ENCODE results near the gene CD86.

The CD86 gene

DNA sequence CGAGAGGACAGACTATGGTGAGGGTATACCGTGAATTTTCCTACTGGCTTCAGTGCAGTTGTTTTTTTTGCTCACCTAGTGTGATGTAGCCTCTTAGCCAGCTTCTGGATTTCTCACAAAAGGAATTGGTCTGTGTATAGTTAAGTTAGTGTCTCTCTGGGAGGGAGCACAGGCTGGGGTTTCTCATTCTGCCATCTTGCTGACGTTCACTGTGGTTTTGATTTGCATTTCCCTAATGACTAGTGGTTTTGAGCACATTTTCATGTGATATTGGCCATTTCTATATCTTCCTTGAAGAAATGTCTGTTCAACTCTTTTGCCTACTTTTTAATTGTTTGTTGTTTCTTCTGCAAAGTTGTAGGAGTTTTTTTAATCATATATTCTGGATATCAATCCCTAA, 2.2 kb upstream of the CD86 start:
- no peak overlapping the region for H3K4me3 ChIP-seq (ENCODE audit: low read depth, low read length)
- DNase-seq (ENCODE audit: low read depth) = no peak

DNA sequence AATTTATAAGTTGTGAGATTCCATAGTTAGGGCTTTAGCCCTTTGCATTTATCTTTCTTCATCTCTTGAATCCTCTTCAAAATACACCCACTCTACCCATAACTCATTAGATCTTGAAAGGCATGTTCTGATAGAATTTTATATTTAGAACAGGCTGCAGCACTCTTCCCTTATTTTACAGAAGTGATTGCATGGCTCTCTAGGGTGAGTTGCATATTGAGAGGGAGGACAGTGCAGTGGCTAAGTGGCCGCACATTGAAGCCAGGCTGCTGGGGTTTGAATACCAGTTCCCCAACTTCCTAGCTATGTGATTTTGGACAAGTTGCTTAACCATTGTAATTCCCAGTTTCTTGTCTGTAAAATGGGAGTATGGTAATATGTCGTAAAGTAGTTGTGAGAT, 2.5 kb downstream of the CD86 start:
- DNase-seq (ENCODE audit: low read depth) = no peak
- no peak overlapping the region for H3K4me3 ChIP-seq (ENCODE audit: low read depth, low read length)

DNA sequence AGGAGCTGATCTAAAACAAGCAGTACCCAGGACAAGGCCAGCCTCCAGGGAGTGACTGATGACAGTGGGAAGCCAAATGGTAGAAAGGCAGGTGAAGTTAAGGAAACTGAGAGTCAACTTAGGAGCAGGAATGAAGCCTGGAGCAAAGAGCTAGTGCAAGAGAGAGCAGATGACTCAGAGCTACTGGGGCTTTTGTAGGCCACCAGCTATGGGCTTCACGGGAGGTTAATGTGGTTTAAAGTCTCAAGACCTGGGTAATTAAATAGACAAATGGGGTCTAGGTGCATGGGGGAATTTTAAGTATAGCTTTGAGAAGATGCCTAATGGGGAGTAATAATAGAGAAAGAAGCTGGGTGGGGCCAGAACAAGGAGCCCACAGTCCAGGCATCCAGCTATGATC, 3.1 kb downstream of the CD86 start:
- DNase-seq (ENCODE audit: low read depth) = no peak
- H3K4me3 ChIP-seq (ENCODE audit: low read depth, low read length) = no peak overlapping the region

DNA sequence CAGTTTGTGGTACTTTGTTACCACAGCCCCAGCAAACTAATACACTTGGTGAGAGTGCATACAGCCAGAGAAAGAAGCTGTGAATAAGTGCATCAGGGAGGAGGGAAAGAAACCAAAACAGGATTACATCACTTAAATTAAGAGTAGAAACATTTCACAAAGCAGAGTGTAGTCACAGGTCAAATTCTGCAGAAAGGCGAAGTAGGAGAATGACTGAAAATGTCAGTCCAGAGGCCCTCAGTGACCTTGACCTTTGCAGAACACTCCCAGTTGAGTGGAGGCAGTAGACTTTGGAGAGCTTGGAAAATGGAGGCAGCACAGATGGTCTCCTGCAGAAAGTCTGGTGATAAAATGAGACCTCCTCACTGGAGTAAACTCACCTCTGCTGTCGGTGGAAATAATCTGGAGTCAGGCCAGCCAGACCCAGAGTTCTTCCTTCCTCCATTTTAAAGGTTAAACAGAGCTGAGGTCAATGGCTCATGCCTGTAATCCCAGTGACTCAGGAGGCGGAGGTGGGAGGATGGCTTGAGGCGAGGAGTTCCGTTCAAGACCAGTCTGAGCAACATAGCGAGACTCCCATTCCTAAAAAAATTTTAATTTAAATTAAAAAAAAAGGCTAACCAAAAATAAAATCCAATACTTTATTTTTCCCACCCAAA, 5.0 kb downstream of the CD86 start:
- no peak overlapping the region for H3K4me3 ChIP-seq (ENCODE audit: low read depth, low read length)
- no peak for DNase-seq (ENCODE audit: low read depth)

DNA sequence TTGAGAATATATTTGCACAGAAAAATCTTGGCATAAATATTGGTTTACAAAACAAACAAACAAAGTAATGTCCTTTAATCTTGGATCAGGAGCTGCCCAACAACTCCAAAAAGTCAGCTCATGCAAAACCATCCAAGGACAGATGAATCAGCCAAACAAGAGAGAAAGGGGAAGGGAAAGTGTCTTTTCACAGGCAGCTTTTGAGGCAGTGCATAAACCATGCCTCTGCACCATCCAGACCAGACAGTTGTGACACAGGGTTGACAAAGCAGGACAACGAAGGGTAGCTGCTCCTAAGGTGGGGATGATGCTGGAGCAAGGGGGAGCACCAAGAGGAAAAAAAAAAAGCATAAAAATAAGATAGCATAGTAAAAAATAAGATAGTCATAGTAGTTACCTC, 8.7 kb downstream of the CD86 start:
- DNase-seq (ENCODE audit: low read depth) = no peak
- H3K4me3 ChIP-seq (ENCODE audit: low read depth, low read length) = no peak overlapping the region

DNA sequence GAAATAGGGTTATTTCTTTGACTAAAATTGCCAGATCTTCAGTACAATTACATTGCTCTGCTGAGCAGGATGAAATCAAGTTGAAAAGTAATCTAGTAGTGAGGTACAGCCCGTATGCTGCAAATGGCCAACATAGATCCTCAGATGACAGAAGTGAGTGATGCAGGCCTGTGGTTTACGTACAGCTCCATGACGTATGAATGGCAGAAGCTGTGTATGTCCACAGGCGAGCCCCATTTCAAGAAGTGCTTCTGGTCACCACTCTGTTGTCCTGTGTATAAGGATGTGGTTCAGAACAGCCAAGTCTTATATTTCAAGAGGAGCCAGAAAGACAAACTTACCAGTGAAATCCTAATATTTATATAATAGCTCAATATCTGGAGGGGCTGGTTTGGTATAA, 9.2 kb downstream of the CD86 start:
- H3K4me3 ChIP-seq (ENCODE audit: low read depth, low read length) = no peak overlapping the region
- no peak for DNase-seq (ENCODE audit: low read depth)

DNA sequence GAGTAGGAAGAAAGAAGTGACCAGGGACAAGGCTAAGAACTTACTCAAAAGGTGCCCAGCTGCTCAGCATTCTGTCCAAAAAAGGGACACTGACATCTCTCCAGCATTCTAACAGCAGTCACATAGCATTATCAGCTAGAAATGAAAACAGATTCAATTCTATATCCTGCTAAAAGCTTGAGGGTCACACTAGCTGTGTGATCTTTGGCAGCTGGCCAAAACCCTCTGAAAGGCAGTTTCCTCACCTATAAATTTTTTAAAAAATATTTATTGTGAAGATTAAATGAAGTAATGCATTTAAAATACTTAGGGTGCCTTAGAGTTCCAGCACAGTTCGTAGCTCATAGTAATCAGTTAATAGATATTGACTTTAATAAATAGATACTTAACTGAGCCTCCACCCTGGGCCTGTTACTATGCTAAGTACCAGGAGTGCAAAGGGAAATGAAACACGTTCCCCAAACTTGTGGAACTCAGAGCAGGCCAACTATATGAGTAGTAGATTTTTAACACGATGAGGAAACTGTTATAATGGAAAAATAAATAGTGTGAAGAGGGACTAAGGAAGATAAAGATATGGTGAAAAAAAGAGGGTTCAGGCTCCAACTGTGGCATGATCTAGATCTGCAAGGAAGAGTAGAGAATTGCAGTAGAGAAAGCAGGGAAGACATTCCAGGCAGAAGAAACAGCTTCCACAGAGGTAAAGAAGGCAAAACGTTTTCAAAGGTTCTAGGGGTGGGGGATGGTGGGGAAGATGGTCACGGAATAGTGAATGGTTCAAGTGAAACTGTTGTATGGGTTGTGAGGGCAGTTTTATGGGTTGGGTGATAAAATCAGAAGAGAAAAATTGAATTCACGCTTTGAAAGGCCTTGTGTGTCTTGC, 11.4 kb downstream of the CD86 start:
- no peak overlapping the region for H3K4me3 ChIP-seq (ENCODE audit: low read depth, low read length)
- no peak for DNase-seq (ENCODE audit: low read depth)

DNA sequence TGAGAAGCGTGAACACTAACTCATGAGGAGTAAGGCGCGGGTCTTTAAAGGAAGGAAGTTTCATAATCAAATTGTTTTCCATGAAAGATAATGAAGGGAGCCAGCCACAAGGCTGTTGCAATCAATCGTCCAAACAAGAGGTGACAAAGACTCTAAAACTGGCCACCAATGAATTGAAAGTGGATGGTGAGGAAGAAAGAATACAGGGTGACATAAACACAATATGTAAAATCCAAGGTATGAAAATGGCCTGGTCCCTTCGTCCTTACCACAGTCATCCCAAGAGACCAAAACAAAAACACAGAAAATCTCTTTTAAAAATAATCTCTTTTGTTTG, 12.0 kb downstream of the CD86 start:
- no peak for DNase-seq (ENCODE audit: low read depth)
- no peak overlapping the region for H3K4me3 ChIP-seq (ENCODE audit: low read depth, low read length)

DNA sequence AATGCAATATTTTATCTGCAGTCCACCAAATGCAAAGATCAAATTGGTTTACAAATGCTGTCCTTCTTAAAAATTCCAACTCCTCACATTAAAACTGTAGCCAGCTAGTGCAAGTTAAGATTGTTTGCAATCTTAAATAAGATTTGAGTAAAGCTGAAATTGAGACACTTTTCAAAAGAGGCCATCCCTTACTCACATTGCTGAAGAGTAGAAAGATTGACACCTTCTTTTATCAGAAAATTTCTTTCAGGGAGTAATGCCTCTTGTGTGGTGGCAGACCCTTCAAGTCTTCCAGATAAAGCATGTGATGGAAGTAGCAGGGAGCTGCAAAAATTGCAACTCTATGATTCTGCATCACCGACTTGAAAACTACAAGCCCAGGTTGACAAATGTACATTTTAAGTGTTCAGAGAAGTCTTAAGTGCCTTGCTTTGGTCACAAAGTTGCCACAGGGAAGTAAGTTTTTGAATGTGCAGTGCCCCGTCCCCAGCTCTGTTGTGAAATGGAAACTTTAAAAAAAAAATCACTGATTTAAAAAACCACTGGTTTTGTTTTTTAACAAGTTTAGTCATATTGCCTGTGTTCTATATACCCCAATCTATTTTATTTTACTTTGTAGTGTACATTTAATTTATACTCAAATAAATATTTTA, 12.6 kb downstream of the CD86 start:
- DNase-seq (ENCODE audit: low read depth) = no peak
- no peak overlapping the region for H3K4me3 ChIP-seq (ENCODE audit: low read depth, low read length)

DNA sequence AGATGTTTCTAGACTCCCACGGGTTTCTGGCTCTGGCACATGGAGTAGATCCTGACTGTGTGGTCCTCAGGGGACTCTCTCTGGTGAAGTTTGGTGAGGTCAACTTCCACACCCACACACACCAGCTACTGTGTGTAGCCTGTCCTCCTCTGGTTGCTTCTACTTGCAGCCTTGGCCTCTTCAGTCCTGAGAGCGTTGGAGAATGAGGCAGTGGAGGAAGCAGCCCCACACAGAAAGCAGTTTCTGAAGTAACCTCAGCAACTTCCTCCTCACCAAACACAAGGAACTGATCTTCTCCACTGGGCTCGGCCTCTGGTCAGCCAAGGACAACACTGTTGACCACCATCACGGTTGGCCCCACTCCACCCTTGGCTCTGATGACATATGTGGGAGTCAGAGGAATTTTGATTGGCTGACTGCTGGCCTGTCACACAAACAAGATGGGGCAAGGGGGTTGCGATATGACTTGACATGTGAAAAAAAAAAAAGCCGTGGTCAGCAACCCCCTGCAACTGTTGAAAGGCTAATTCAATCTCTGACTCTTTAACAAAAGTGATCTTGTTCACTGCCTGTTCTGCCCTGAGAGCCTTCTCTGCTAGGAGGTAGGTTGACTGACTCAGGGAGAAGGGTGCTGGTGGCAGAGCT, 19.6 kb downstream of the CD86 start:
- H3K4me3 ChIP-seq (ENCODE audit: low read depth, low read length) = no peak overlapping the region
- no peak for DNase-seq (ENCODE audit: low read depth)

DNA sequence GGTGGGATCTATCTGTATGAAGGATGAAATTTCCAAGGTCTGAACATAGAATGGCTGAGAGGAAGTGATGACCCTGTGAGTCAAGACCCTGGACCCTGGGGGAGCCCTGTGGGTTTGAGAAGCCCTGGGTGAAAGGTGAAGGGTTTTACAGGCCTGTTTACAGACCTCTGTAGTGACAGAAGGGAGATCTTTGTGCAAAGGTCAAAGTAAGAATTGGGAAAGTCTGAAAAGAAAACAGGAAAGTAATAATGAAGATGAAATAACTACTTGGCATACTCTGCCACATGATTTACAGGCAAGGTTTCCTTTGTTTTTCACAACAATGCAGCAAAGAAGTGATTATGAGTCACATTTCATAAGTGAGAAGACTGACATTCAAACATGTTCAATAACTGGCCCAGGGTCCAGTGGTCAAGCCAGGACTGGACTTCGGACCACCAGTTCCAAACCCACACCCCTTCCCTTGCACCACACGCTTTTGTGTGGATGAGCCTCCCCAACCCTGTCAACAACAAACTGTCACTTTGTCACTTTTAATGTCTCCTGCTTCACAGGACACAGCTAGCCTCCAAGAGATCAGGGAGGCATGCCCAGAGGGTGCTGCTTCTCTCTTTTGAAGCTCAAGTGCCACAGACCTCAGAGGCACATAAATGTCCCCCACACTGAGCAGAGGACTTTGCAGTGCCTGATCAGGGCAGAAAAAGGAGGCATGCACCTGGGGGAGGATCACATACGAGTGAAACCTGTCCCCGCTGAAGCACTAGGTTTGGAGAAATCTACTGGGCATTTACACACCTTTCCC, 21.5 kb downstream of the CD86 start:
- H3K4me3 ChIP-seq (ENCODE audit: low read depth, low read length) = no peak overlapping the region
- DNase-seq (ENCODE audit: low read depth) = no peak

DNA sequence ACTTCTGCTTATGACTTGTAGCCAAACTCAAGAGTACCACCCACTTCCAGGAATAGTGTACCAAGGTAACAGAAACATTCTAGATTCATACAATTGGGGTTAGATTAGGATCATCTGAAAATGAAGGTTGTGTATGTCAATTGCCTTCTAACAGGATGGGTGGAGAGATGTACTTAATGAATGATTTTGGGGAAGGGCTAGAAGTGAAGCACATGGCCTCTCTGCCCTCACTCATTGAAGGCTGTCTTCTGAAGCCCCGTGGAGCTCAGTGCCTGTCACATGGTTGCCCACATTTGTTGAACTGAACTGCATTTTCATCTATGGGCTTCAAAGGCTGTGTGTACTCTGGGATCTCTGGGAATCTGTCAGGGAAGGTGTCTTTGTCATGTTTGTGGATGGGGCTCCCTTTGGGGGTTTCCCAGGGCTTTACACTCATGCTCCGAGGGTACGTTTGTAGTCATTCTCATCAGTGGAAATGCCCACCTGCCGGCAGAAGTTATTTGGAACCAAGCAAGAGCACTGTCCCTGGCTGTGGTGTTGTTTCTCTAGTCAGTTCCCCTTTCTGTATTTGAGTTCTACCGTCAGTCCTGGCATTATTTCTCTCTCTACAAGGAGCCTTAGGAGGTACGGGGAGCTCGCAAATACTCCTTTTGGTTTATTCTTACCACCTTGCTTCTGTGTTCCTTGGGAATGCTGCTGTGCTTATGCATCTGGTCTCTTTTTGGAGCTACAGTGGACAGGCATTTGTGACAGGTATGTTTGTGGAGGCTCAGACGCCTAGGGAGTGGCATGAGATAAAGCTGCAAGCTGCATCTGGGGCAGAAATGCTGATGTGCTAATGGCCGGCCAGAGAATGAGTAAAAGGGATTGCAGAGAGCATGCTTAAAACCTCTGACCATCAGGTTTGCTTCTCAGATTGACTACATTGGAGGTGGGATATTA, 22.4 kb downstream of the CD86 start:
- H3K4me3 ChIP-seq (ENCODE audit: low read depth, low read length) = no peak overlapping the region
- no peak for DNase-seq (ENCODE audit: low read depth)

DNA sequence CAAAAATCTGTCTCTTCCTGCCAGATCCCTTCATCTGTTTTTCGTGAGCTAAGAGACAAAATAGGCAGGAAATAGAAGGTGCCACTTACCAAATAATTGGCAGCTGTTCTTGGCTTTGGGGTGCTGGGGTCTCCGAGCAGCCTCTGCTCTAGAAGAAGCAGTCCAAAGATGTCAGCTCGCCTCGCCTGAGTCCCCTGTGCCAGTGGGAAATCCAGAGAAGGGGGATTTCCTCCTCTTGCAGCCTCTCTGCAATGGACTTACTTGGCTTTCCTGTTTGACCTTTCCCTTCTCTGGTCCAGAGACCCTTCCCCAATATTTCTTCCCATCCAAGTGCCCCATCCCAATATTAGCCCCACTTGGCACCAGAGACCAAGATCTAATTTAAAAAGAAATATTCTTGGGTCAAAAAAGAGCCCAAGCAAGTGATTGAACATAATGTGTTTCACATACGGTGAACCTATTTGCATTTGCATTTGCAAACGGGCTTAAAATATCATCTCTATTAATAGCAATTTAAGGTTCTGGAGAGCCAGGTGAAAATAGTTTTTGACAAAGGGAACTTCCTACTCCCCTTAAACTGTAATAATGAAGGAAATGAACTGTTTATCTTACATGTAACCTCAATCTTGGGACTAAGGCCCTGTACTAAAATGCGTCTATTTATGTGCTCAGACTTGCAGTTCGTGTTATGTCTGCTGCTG, 23.2 kb downstream of the CD86 start:
- DNase-seq (ENCODE audit: low read depth) = no peak
- no peak overlapping the region for H3K4me3 ChIP-seq (ENCODE audit: low read depth, low read length)

DNA sequence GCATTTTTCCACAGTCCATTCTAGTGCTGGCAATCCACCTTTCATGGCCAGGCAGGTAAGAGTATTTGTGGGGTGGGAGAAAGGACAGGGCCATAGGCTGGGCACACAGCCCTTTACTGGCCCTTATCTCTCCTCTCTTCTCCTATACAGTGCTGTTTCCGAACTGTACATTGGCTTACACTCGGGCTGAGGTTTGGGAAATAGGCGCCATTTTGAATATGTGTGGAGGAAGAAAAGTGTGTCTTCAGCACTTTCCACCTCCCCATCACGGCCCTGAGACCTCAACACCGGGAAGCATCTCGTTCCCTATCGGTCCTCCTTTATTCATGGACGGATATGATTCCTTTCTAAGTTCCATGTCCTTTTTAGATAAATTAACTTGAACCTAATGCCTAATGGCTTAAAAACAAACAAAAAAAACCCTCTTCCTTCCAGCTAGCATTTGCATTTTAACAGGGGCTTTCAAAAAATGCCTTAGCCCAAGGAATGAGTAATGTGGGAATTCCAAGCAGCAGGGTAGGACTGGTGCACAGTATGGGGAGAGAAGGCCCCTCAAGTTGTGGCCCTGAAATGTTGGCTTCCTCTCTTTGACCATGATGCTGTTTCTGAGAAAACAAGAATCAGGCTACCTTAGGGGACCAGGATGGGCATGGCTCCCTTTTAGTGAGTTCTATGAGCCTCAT, 24.5 kb downstream of the CD86 start:
- H3K4me3 ChIP-seq (ENCODE audit: low read depth, low read length) = no peak overlapping the region
- DNase-seq (ENCODE audit: low read depth) = no peak

DNA sequence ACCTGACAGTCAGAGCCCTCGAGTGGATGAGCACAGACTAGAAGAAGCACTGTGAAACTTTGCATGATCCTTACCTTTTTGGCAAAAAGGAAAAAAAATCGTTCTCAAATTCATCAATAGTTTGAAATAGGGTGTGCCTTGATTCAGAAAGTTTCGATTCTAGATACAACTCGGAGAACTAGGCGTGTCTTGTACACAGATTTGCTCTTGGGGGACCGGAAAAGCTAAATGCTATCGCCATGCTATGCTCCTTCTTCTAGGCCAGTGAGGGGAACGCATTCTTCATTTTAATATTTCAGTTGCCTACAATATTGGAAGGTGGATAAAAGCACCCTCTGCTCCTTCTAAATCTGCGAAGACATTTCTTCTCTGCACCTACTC, 25.0 kb downstream of the CD86 start:
- H3K4me3 ChIP-seq (ENCODE audit: low read depth, low read length) = no peak overlapping the region
- DNase-seq (ENCODE audit: low read depth) = no peak

DNA sequence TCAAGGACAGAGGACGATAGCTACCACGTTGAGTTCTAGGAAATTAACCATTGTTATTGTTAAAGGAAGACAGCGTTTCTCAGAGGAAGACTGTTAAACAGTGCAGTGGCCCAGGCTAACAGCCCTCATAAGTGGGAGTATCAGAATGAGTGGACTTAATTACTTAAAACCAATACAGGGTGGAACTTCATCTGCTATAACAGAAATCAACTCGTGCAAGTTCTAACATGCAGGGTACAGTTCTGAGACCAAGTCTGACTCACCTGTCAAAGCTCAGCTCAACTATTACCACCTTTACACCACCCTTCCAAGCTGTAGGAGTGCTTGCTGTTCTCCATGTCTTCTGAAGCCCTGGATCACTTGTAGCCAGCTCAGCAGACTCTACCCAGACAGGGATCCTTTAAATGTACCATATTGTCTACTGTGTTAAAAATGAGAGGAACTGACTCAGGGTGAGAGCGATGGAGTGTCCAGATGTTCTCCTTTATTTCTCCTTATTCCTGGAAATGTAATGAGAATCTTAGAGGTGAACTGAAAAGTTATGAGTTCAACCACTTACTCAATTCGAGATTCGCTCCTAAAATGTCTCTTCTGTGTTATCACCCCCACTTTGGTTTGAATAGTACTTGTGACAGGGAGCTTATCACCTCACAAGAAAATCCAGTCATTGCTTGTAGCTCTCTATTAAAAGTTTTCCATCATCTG, 26.5 kb downstream of the CD86 start:
- DNase-seq (ENCODE audit: low read depth) = no peak
- H3K4me3 ChIP-seq (ENCODE audit: low read depth, low read length) = no peak overlapping the region

DNA sequence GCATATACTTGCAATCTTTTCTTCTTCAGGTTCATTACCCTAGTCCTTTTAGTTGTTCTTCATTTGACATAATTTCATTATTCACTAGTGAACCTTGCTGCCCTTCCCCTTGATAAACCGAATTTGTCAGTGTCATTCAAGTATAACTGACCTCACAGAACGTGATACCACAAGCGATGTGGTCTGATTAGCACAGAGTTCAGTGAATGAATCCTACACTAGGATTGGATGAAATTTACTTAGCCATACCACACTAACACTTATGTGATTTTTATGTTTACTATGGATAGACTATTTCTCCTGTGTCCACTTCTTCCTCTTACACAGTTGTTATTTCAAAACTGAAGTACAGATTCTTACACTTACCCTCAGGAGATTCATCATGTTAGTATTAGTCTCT, 27.2 kb downstream of the CD86 start:
- DNase-seq (ENCODE audit: low read depth) = no peak
- H3K4me3 ChIP-seq (ENCODE audit: low read depth, low read length) = no peak overlapping the region

Measured in skeletal muscle cell (primary cell).